Upper lobe of right lung (tissue), 1 donor: ENCODE results near the gene FAM83G. TPM values are rescaled to one million over a fixed set of nuclear protein-coding genes. Genes with fewer than 3 reads are reported as not detected.

Source experiments
- ATAC-seq: fragments of 200-7000 bp; cut with Tn5 transposase; one replicate; pipeline ENCODE4 v1.9.1; 2020; ENCODE audit warnings: mild to moderate bottlenecking, moderate library complexity
- DNase-seq: peaks from one replicate; pipeline ENCODE4 v3.0.0-alpha.2; 2020
- H3K27ac ChIP-seq: fragments of 200-600 bp; one replicate; pipeline ENCODE4 v1.8.0; 2022
- H3K27me3 ChIP-seq: fragments of 200-600 bp; one replicate; pipeline ENCODE4 v1.8.0; 2022; ENCODE audit warnings: mild to moderate bottlenecking
- H3K36me3 ChIP-seq: fragments of 200-600 bp; one replicate; pipeline ENCODE4 v1.8.0; 2022
- H3K4me1 ChIP-seq: fragments of 200-600 bp; one replicate; pipeline ENCODE4 v1.8.0; 2022
- H3K4me3 ChIP-seq: fragments of 200-600 bp; one replicate; pipeline ENCODE4 v1.8.0; 2022; ENCODE audit warnings: mild to moderate bottlenecking
- H3K9me3 ChIP-seq: fragments of 200-600 bp; one replicate; pipeline ENCODE4 v1.8.0; 2022
- intact Hi-C: fragments of 100-400 bp; cut with DNase I; formaldehyde crosslinking; loops from one replicate; pipeline ENCODE4 v1.11.0; 2022
- total RNA-seq: library from RNA; stranded (reverse); fragmentation: NEBNext Ultra II Directional; extraction: Animal tissue kit (Norgen Biotek cat#: 25700); gene quantifications from one replicate; pipeline ENCODE4 v1.2.1, GENCODE V29; 2021
- TF ChIP-seq, protein P1 (sequence below): fragments of 200-600 bp; IDR thresholded peaks from one replicate; pipeline ENCODE4 v1.8.0; 2022; ENCODE audit warnings: antibody characterized with exemption
- donor health status: DM: no; HTN: yes; CAD: no; lungs with severe emphysema.

The FAM83G gene
- total RNA-seq, 1 donor from 2014 or later, result 8.3 TPM

DNA sequence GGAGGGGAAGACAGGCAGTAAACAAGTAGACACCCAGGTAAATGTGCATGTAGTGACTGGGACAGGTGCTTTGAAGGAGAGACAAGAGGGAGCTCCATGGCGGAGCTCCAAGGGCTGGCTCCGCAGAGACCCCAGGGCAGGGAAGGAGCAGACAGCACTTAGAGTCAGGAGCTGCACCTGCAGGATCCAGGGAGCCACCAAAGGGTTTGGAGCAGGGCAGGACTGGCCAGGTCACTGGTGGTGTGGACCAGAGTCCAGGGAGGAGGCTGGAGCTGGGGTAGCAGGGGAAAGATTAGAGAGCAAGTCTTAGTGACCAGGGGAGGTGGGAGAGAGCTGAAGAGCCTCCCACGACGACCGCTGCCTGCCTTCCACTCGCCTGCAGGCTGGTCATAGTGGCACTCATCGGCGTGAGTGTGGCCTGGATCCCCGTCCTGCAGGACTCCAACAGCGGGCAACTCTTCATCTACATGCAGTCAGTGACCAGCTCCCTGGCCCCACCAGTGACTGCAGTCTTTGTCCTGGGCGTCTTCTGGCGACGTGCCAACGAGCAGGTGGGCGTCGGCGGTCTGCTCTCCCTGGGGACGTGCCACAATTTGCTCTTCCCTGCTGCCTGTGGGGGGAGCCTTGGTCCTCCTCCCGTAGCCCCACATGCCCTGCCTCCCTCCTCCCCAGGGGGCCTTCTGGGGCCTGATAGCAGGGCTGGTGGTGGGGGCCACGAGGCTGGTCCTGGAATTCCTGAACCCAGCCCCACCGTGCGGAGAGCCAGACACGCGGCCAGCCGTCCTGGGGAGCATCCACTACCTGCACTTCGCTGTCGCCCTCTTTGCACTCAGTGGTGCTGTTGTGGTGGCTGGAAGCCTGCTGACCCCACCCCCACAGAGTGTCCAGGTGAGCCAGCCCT is 14.7 kb upstream of the FAM83G start:
- Histone ChIP-seq H3K9me3 (no peaks in the 10 kb centered on the region), H3K27ac (no peak overlapping the region), H3K4me3 (no peak overlapping the region), H3K4me1 (no peaks in the 10 kb centered on the region), H3K36me3 (no peaks in the 10 kb centered on the region), H3K27me3 (no peaks in the 10 kb centered on the region)
- ATAC-seq (no peak), DNase-seq (peak; percentile 61)
- intact Hi-C loops, result no loop called here
- TF ChIP-seq, protein P1, sequence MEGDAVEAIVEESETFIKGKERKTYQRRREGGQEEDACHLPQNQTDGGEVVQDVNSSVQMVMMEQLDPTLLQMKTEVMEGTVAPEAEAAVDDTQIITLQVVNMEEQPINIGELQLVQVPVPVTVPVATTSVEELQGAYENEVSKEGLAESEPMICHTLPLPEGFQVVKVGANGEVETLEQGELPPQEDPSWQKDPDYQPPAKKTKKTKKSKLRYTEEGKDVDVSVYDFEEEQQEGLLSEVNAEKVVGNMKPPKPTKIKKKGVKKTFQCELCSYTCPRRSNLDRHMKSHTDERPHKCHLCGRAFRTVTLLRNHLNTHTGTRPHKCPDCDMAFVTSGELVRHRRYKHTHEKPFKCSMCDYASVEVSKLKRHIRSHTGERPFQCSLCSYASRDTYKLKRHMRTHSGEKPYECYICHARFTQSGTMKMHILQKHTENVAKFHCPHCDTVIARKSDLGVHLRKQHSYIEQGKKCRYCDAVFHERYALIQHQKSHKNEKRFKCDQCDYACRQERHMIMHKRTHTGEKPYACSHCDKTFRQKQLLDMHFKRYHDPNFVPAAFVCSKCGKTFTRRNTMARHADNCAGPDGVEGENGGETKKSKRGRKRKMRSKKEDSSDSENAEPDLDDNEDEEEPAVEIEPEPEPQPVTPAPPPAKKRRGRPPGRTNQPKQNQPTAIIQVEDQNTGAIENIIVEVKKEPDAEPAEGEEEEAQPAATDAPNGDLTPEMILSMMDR, result no peak

DNA sequence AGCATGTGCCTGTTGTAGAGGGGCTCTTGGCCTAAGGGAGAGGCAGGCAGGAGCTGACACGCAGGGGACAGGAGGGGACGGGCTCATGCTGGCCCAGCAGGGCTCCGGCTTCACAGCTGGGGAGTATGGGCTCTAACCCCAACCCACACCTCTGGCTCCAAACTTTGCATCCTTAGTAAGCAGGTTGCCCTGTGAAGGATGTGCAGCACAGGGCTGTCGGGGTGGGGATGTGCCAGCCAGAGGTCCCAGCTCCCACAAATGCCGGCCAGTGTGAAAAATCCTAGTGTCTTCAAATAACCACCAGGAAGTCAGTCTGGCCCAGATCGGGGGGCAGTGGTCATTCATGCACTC is 14.0 kb upstream of the FAM83G start:
- intact Hi-C loops, result no loop called here

DNA sequence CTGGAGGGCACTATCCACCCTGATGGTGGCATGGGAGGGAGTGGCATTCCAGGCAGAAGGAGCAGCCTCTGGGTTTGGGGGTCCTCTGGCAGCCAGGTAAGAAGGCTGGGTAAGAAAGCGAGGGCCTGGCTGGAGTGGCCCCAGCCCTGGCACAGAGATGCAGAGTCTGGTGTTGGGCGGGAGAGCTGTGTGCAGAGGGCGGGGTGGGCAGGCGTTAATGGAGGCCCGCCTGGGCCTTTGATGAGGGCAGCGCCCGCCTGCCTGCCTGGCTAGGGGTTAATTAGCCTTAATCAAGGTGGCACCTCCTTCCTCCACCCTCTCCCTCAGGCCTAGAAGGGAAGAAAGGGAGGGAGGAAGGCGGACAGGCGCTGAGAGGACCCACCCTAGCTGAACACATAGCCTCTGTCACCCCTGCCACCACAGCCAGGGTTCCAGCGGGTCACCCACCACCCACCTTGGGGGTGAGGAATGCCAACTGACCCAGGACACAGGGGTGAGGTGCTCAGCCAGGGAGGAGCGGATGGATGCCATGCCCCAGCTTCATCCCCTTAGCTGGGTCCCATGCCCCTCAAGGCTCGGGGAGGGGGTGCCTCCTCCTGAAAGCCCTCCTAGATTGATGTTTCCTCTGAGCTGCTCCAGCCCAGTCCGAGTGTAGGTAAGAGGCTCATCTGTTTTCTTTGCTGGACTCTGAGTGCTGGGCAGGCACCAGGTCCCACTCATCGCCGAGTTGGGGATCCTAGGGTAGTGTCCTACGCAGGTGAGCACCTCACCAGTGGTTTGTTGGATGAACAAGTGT is 13.4 kb upstream of the FAM83G start:
- intact Hi-C loops, result no loop called here
- DNase-seq (peak; percentile 57), ATAC-seq (no peak)
- TF ChIP-seq, protein P1, result no peak
- no peaks in the 10 kb centered on the region for H3K9me3 ChIP-seq
- no peaks in the 10 kb centered on the region for H3K4me1 ChIP-seq
- no peak overlapping the region for H3K27ac ChIP-seq
- no peaks in the 10 kb centered on the region for H3K36me3 ChIP-seq
- no peaks in the 10 kb centered on the region for H3K27me3 ChIP-seq
- H3K4me3 ChIP-seq, result no peak overlapping the region

More for the DNA sequence above, 14.0 kb upstream of the FAM83G start:
- Histone ChIP-seq H3K27me3 (no peaks in the 10 kb centered on the region), H3K27ac (no peak overlapping the region), H3K4me3 (no peak overlapping the region), H3K4me1 (no peaks in the 10 kb centered on the region), H3K36me3 (no peaks in the 10 kb centered on the region), H3K9me3 (no peaks in the 10 kb centered on the region)
- ATAC-seq (no peak), DNase-seq (peak; percentile 46)
- TF ChIP-seq, protein P1, result no peak

DNA sequence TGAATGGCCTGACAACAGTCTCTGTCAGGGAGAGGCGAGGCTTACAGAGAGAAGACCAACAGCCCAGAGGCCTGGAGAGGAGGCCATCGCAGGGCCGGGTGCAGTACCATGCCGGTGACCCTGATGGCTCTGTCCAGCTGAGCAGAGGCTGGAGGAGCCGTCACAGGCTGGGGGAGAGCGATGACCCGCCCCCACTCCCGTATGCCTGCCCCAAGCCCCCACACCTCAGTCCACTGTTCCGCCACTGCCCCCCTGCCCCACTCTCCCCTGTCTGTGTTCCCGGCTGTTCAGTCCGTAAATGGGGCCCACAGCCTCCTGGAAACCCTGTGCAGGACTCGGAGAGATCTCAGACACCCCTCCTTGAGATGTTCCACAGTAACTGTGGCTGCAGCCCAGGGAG is 12.8 kb upstream of the FAM83G start:
- TF ChIP-seq, protein P1, result no peak

DNA sequence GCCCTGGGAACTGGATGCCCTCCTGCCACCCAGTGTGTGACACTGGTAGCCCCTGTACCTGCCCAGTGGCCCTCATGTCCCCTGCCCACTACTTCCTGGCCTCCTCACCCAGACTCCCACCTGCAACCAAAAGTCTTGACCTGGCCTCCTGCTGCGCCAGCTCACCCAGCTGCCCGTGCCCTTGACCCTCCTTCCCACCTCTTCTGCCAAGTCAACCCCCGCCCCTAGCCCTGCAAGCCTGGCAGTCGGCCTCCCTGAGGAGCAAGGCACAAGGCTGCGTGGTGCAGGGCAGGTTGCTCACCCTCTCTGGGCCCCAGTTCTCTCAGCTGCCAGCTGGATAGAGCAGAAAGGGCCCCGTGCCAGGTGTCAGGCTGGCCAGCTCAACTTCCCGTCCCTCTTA is 12.3 kb upstream of the FAM83G start:
- TF ChIP-seq, protein P1, result no peak
- Histone ChIP-seq H3K27ac (no peak overlapping the region), H3K9me3 (no peaks in the 10 kb centered on the region), H3K36me3 (no peaks in the 10 kb centered on the region), H3K4me3 (no peak overlapping the region), H3K4me1 (no peaks in the 10 kb centered on the region), H3K27me3 (no peaks in the 10 kb centered on the region)
- peak; percentile 55 for DNase-seq
- intact Hi-C loops, result no loop called here
- ATAC-seq, result no peak

More for the DNA sequence above, 12.8 kb upstream of the FAM83G start:
- intact Hi-C loops, result no loop called here
- Histone ChIP-seq H3K27ac (no peak overlapping the region), H3K27me3 (no peaks in the 10 kb centered on the region), H3K4me1 (no peaks in the 10 kb centered on the region), H3K4me3 (no peak overlapping the region), H3K9me3 (no peaks in the 10 kb centered on the region), H3K36me3 (no peaks in the 10 kb centered on the region)
- no peak for ATAC-seq
- peak; percentile 48 for DNase-seq
